Subcutaneous abdominal adipose tissue (tissue), 5 donors: ENCODE results near the gene TAF10.

Experiments used
- H3K27ac ChIP-seq: one replicate; pipeline ENCODE4 v1.7.0; 2013; ENCODE audit warnings: low read depth, mild to moderate bottlenecking, inconsistent platforms, low read length, moderate library complexity
- H3K27me3 ChIP-seq, 5 donors: one replicate each; pipeline ENCODE4 v1.7.0; 2013; ENCODE audit warnings: low read length in 5 of 5, inconsistent platforms in 1 of 5; ENCODE audit not compliant: control insufficient read depth in 5 of 5, insufficient read depth in 4 of 5
- H3K36me3 ChIP-seq, 5 donors: one replicate each; pipeline ENCODE4 v1.7.0; 2013; ENCODE audit warnings: low read length in 5 of 5; ENCODE audit not compliant: control insufficient read depth in 5 of 5, insufficient read depth in 5 of 5
- H3K4me1 ChIP-seq, 5 donors: one replicate each; pipeline ENCODE4 v1.7.0; 2013; ENCODE audit warnings: low read length in 5 of 5, mild to moderate bottlenecking in 3 of 5, moderate library complexity in 1 of 5; ENCODE audit not compliant: control insufficient read depth in 5 of 5, insufficient read depth in 5 of 5
- H3K4me3 ChIP-seq, 5 donors: one replicate each; pipeline ENCODE4 v1.7.0; 2013; ENCODE audit warnings: low read length in 5 of 5, low read depth in 1 of 5
- H3K9ac ChIP-seq, 5 donors: one replicate each; pipeline ENCODE4 v1.7.0; 2013; ENCODE audit warnings: low read length in 5 of 5, mild to moderate bottlenecking in 4 of 5, moderate library complexity in 3 of 5
- H3K9me3 ChIP-seq, 5 donors: one replicate each; pipeline ENCODE4 v1.7.0; 2013; ENCODE audit warnings: low read length in 5 of 5; ENCODE audit not compliant: control insufficient read depth in 5 of 5
- donor health status: healthy.
- donor health status: healthy.
- donor health status: healthy.
- donor health status: healthy.
- donor health status: healthy.

The TAF10 gene

DNA sequence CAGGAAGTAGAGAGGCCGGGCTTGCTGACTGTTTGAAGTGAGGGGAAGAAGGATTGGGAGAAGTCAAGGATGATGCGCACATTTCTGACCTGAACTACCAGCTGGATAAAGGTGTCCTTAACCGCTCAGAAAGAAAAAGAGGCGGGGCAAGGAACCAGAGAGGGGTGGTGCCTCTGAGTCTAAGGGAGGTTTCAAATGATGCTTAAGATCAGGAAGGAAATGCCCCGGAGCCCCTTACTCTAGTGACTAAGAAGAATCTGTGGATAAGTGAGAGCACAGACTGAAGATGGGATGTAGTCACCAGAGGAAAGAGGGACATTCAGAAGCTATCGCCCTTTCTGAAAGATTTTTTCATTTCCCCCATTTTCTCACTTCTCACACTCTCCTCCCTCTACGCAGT, 30.9 kb upstream of the TAF10 start:
- no peaks in the 10 kb centered on the region for H3K9me3 ChIP-seq
- no peak overlapping the region for H3K9ac ChIP-seq
- H3K36me3 ChIP-seq = peaks cover 0 to 26% (median 17%) of the 10 kb centered on the region in 5 donors
- H3K4me1 ChIP-seq = peaks cover 15 to 50% (median 42%) of the 10 kb centered on the region in 5 donors
- no peak overlapping the region for H3K27ac ChIP-seq
- peaks cover 0 to 3% (median 0%) of the 10 kb centered on the region in 5 donors for H3K27me3 ChIP-seq
- no peak overlapping the region for H3K4me3 ChIP-seq

DNA sequence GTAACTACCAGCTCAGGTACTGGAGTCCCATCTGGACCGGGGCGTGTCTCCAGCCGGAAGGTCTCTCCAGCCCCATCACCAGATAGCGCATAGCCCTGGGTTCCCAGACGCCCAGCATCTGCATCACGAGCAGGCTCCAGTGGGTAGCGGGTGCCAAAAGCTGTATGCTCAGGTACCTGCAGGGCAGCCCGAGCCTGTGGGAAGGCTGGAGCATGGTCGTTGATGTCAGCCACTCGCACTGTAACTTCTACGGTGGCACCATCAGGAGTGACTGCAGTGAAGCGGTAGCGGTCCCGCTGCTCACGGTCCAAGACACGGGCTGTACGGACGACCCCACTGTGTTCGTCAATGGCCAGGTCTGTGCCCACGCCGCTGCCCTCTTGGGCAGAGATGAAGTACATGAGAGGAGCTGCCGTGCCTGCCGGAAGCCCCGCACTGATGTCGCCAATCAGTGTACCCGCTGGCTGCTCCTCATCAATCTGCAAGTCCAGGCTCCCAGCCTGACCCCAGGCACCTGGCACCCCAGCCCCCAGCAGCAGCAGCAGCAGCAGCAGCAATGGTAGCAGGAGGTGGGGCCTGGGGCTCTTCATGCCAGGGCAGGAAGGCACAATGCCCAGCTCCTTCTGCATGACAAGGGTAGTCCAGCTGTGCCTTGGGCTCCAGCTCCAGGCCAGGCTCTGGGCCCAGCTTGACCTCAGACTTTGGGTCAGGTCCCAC, 29.1 kb upstream of the TAF10 start:
- peaks cover 0 to 26% (median 17%) of the 10 kb centered on the region in 5 donors for H3K36me3 ChIP-seq
- no peak overlapping the region for H3K27ac ChIP-seq
- H3K27me3 ChIP-seq = no peaks in the 10 kb centered on the region
- no peak overlapping the region for H3K4me3 ChIP-seq
- H3K4me1 ChIP-seq = peaks cover 12 to 50% (median 33%) of the 10 kb centered on the region in 5 donors
- no peaks in the 10 kb centered on the region for H3K9me3 ChIP-seq
- H3K9ac ChIP-seq = no peak overlapping the region

DNA sequence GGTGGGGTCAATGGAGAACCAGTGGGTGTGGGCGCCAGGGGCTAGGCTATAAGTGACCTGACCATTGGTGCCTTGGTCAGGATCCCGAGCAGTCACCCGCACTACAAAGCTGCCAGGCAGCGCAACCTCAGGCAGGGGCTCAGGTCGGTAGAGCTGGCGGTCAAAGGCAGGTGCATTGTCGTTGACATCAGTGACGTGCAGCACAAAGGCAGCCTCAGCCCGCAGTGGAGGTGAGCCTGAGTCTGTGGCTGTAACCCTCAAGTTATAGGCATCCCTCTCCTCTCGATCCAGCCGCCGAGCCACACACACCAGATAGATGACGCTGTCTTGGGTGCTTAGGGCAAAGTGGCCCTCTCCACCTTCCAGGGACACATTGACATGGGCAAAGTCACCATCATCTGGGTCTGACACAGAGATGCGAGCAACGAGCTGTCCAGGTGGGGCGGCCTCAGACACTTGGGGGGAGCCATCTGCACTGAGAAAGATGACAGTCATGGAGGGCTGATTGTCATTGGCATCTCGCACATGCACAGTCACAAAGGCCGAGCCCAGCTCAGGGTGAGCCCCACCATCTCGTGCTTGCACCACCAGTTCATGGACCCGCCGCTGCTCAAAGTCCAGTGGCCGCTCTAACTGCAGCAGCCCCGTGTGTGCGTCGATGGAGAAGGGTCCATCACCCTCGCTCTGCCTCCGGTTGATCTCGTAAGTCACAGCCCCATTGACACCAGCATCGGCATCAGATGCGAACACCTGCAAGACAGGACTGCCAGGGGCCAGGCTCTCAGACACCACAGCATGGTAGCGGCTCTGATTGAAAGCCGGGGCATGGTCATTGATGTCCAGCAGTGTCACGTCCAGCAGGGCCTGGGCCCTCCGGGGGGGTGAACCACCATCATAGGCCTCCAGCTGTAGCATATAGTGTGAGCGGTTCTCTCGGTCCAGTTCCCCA, 28.3 kb upstream of the TAF10 start:
- no peaks in the 10 kb centered on the region for H3K9me3 ChIP-seq
- no peaks in the 10 kb centered on the region for H3K27me3 ChIP-seq
- no peak overlapping the region for H3K27ac ChIP-seq
- peaks cover 7 to 50% (median 33%) of the 10 kb centered on the region in 5 donors for H3K4me1 ChIP-seq
- no peak overlapping the region for H3K9ac ChIP-seq
- no peak overlapping the region for H3K4me3 ChIP-seq
- H3K36me3 ChIP-seq = peaks cover 0 to 26% (median 17%) of the 10 kb centered on the region in 5 donors

DNA sequence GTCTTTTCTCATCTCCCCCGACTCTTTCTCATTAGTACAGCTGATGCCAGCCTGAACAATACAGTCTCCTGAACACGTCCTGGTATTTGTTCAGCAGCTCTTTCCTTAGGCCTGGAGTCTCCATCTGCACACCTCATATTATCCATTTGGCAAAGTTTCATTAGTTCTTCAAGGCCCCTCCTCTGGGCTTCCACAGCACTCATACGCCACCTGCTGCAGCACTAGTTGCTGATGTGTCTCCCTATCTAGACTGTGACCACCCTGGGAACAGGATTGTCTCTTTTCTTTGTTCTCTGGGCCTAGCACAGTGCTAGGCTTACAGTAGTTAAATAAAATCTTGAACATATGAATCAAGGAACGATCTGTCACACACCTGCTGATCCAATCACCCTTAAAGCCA, 26.4 kb upstream of the TAF10 start:
- Histone ChIP-seq H3K9ac (no peak overlapping the region), H3K4me1 (peaks cover 7 to 66% (median 36%) of the 10 kb centered on the region in 5 donors), H3K27me3 (no peaks in the 10 kb centered on the region), H3K9me3 (no peaks in the 10 kb centered on the region), H3K36me3 (peaks cover 0 to 27% (median 17%) of the 10 kb centered on the region in 5 donors), H3K4me3 (no peak overlapping the region), H3K27ac (peak overlapping the region; percentile 65)

DNA sequence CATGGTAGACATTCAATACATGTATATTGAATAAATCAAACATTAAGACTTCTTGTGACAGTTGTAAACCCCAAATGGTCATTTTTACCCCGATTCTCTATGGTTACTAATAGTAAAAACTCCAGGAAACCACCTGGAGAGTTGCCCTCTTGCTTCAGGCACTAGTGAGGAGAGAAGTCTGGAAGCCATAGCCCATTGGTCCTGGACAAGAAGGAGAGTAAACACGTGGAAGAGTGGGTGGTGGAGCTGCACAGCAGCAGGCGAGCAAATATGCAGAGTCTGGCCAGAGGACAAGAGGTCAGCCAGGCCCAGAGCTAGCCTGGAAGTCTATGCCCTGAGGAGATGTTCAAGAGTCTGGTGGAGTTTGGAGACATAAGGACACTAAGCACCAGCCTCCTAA, 25.9 kb upstream of the TAF10 start:
- H3K27ac ChIP-seq = peak overlapping the region; percentile 65
- H3K4me1 ChIP-seq = peaks cover 7 to 66% (median 36%) of the 10 kb centered on the region in 5 donors

DNA sequence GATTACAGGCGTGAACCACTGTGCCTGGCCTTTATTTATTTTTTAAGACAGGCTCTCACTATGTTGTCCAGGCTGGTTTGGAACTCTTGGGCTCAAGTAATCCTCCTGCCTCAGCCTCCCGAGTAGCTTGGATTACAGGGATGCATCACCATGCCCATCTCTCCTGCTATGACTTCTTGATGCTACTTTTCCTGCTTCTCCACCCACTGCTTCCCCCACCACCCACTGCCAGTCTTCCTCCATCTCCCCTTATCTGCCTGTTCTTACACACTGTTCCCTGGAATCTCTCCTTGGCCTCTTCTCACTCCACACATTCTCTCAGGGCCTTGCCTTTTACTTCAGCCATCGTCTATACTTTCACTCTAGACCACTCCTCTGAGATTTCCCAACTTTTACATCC, 24.5 kb upstream of the TAF10 start:
- Histone ChIP-seq H3K9ac (peak overlapping the region in 1 of 5 donors; percentile 11), H3K27ac (peak overlapping the region; percentile 65), H3K27me3 (no peaks in the 10 kb centered on the region), H3K4me3 (no peak overlapping the region), H3K9me3 (no peaks in the 10 kb centered on the region), H3K36me3 (peaks cover 0 to 47% (median 37%) of the 10 kb centered on the region in 5 donors), H3K4me1 (peaks cover 7 to 63% (median 35%) of the 10 kb centered on the region in 5 donors)

More for the DNA sequence above, 25.9 kb upstream of the TAF10 start:
- Histone ChIP-seq H3K27me3 (no peaks in the 10 kb centered on the region), H3K36me3 (peaks cover 0 to 33% (median 23%) of the 10 kb centered on the region in 5 donors), H3K9me3 (no peaks in the 10 kb centered on the region), H3K4me3 (no peak overlapping the region), H3K9ac (no peak overlapping the region)

DNA sequence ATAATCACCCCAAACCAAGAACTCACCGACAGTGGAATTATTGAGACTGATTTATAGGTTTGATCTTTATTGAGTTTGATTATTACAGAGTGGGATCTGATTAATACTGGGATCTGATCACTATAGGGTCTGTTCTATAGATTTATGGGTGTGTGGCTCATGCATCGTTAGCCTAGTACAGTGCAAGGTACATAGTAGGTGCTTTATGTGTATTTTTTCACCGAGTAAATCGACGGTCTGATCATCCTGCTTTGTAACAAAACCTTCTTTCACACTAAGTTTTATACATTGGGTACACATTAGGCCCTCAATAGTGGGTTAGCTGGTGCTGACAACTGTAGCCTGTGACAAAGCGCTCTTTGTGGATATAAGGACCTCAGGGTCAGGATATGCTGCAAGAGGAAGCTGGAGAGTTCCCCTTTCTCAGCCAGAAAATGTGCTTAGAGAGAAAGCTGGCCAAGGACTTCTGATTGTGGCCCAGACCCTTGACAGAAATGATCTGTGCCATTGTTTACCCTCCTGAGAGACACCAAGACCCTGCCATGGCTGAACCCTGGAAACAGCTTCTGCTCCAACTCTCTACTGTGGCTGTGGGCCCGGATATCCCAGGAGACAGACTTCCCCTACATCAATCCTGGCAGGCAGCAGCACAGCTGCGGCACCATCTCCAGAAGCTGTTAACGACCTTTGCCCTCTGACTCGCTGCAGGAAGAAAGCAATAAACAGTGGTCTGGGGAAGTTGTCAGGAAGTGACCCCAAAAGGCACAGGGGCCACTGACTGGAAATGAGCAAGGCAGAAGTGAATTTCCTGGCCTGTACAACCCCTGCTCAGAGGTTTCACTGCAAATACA, 23.3 kb upstream of the TAF10 start:
- Histone ChIP-seq H3K4me1 (peaks cover 7 to 63% (median 32%) of the 10 kb centered on the region in 5 donors), H3K27me3 (no peaks in the 10 kb centered on the region), H3K9ac (peak overlapping the region in 4 of 5 donors; percentile 11 to 51 (median 39)), H3K36me3 (peaks cover 0 to 45% (median 39%) of the 10 kb centered on the region in 5 donors), H3K4me3 (peak overlapping the region in 1 of 5 donors; percentile 6), H3K9me3 (no peaks in the 10 kb centered on the region), H3K27ac (peak overlapping the region; percentile 65)

DNA sequence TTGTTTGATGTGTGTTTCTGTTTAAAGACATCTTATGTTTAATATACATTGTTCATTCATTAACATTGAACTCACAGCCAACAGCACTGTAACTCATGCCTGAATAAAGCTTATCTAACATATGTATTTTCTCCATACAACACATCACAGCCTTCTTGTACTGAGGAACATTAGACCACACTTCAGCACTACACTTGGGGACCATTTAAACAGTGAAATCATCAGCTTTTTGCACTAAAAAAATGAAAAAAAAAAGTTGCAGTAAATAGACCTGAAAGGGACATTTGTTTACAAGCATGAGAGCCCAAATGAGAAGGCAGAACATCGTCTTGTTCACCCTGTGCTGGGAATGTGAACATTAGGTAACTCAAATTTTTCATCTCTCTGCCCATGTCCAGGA, 22.5 kb upstream of the TAF10 start:
- Histone ChIP-seq H3K36me3 (peaks cover 0 to 41% (median 38%) of the 10 kb centered on the region in 5 donors), H3K9ac (no peak overlapping the region), H3K9me3 (no peaks in the 10 kb centered on the region), H3K27me3 (no peaks in the 10 kb centered on the region), H3K4me1 (peaks cover 6 to 61% (median 32%) of the 10 kb centered on the region in 5 donors), H3K4me3 (no peak overlapping the region), H3K27ac (peak overlapping the region; percentile 65)
